Measurements from ENCODE around the gene ALLC.

The ALLC gene

DNA sequence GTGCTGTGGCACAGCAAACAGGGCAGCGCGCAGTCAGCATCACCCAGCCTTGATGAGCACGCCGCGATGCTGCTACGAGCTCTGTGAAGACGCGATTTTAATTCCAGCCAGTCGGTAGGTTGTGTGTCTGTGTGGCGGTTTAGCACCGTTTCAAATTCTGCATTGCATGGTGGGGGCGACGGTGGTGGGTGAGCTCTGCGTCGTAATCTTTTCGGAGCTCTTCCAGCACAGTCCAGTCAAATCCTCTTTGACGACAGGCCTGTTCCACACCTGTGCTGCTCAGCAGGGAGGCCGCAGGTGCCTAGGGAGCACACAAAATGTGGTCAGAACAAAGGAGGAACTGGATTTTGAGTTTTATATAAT lies 8.6 kb downstream of the ALLC start:
- Mint-ChIP-seq H3K27ac (no peak overlapping the region), H3K9me3 (no peaks in the 10 kb centered on the region), H3K4me3 (no peak overlapping the region), H3K4me1 (no peaks in the 10 kb centered on the region), H3K36me3 (ENCODE audit: low read depth) (no peaks in the 10 kb centered on the region), H3K27me3 (no peaks in the 10 kb centered on the region)
- no peak for DNase-seq
- no peak for ATAC-seq

GRCh38 chr2:3667151-3667631 lies 9.2 kb downstream of the ALLC start:
- no peak overlapping the region for H3K27ac Mint-ChIP-seq
- no peaks in the 10 kb centered on the region for H3K27me3 Mint-ChIP-seq
- H3K4me1 Mint-ChIP-seq, result no peaks in the 10 kb centered on the region
- H3K36me3 Mint-ChIP-seq (ENCODE audit: low read depth), result no peaks in the 10 kb centered on the region
- H3K9me3 Mint-ChIP-seq, result no peaks in the 10 kb centered on the region
- ATAC-seq (no peak), DNase-seq (no peak)
- no peak overlapping the region for H3K4me3 Mint-ChIP-seq

DNA sequence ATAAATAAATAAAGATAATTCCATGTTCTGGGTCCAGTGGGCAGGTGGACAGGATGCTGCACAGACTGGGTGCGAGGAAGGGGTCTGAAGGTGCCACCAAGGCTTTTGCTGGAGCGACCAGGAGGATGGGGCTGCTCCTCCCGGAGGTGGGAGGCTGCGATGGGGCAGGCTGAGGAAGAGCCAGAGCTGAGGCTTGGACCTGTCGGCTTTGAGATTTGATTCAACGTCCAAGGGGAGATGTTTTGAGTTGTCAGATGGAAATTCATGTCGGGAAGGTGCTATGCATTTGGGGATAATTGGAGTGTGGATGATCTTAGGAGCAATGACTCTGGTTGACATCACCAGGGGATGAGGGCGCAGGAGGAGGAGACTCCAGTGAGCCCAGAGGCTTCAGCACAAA lies 11.7 kb downstream of the ALLC start:
- Mint-ChIP-seq H3K4me1 (no peaks in the 10 kb centered on the region), H3K27me3 (no peaks in the 10 kb centered on the region), H3K36me3 (ENCODE audit: low read depth) (no peaks in the 10 kb centered on the region), H3K9me3 (no peaks in the 10 kb centered on the region), H3K27ac (no peak overlapping the region), H3K4me3 (no peak overlapping the region)
- DNase-seq (no peak), ATAC-seq (no peak)

- no peaks in the 10 kb centered on the region for H3K9me3 Mint-ChIP-seq
These were observed 12.4 kb downstream of the ALLC start for GRCh38 chr2:3670376-3670775.

DNA sequence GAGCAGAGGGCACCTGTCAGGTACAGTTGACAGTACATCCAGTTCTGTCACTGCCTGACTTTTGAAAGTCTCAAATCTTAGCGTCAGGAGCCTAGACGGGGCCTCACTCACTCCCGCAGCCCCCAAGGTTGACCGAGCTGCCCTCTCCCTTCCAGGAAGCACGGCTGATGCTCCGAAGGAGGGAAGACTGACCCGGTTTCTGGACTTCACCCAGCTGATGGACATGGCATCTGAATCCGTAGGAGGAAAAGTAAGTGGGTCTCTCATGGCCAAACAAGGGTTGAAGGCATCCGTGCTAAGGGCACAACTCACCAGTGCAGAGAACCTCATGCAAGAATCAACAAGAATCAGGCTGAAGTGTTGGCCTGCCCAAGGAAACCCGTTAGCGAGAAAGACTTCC lies 12.9 kb downstream of the ALLC start:
- Mint-ChIP-seq H3K4me3 (no peak overlapping the region), H3K9me3 (no peaks in the 10 kb centered on the region), H3K27me3 (no peaks in the 10 kb centered on the region), H3K36me3 (ENCODE audit: low read depth) (no peaks in the 10 kb centered on the region), H3K4me1 (no peaks in the 10 kb centered on the region), H3K27ac (no peak overlapping the region)
- DNase-seq (no peak), ATAC-seq (no peak)

More at GRCh38 chr2:3670376-3670775, 12.4 kb downstream of the ALLC start:
- no peak for ATAC-seq
- no peaks in the 10 kb centered on the region for H3K27me3 Mint-ChIP-seq
- H3K4me3 Mint-ChIP-seq, result no peak overlapping the region
- H3K27ac Mint-ChIP-seq, result no peak overlapping the region
- no peaks in the 10 kb centered on the region for H3K4me1 Mint-ChIP-seq
- H3K36me3 Mint-ChIP-seq (ENCODE audit: low read depth), result no peaks in the 10 kb centered on the region
- no peak for DNase-seq

DNA sequence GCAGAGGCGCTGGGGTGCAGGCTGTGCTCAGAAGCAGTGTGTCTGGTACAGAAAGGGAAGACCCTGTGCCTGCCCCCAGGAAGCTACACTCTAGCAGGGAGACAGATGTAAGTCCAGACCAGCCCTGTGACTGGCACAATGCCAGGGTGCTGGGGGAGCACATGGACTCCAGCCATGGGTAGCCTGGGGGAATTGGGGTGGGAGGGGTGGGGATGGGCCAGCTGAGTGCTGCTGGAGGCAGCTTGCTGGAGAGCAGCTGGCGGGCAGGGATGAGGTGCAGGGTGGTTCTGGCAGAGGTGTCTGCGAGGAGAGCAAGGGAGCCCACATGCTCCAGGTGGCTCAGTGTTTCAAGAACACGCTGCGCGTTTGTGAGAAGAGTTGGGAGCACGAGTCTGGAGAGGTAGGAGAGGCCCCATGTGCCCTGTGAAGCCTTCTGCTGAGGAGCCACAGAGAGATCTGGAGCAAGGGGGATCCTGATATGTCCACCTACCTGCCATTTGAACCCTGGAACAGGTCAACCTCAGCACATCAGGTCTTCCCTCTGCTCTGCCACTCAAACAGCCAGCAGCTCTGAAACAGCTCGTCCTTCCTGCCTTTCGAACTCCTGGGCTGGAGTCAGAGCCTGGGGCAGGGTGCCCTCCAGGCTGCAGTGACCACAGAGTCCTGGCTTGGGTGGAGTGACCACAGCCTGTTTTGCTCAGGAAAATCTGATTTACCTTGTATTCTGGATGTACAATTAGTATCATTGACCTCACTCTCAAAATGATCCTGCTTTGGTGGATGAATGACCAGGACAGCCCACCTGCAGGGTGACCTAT lies 15.1 kb downstream of the ALLC start:
- Mint-ChIP-seq H3K9me3 (no peaks in the 10 kb centered on the region), H3K4me3 (no peak overlapping the region), H3K4me1 (no peaks in the 10 kb centered on the region), H3K27ac (no peak overlapping the region), H3K27me3 (no peaks in the 10 kb centered on the region), H3K36me3 (ENCODE audit: low read depth) (no peaks in the 10 kb centered on the region)
- ATAC-seq (no peak), DNase-seq (no peak)

- Mint-ChIP-seq H3K27me3 (no peaks in the 10 kb centered on the region), H3K9me3 (no peaks in the 10 kb centered on the region), H3K27ac (no peak overlapping the region), H3K4me1 (no peaks in the 10 kb centered on the region), H3K4me3 (no peak overlapping the region), H3K36me3 (ENCODE audit: low read depth) (no peaks in the 10 kb centered on the region)
- DNase-seq (no peak), ATAC-seq (no peak)
These were observed 16.3 kb downstream of the ALLC start for GRCh38 chr2:3674066-3674845.

DNA sequence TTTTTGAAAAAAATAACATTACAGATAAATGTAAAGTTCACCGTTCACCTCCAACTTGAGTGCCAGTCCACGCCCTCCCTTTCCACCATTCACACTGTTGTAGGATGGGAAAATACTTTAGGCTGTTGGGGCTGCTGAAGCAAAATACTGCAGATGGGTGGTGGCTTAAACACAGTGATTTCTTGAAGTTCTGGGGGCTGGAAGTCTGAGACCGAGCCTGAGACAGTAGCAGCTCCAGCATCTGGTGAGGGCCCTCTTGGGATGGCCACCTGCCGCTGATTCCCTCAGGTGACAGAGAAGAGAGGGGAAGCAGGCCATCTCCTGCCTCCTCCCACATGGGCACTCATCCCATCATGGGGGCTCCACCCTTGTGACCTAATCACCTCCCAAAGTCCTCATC lies 17.7 kb downstream of the ALLC start:
- Mint-ChIP-seq H3K27me3 (no peaks in the 10 kb centered on the region), H3K36me3 (ENCODE audit: low read depth) (no peaks in the 10 kb centered on the region), H3K4me3 (no peak overlapping the region), H3K9me3 (no peaks in the 10 kb centered on the region), H3K4me1 (no peaks in the 10 kb centered on the region), H3K27ac (no peak overlapping the region)
- ATAC-seq (no peak), DNase-seq (no peak)

GRCh38 chr2:3677436-3677835 lies 19.4 kb downstream of the ALLC start:
- no peak overlapping the region for H3K27ac Mint-ChIP-seq
- no peak for ATAC-seq
- DNase-seq, result no peak
- no peaks in the 10 kb centered on the region for H3K4me1 Mint-ChIP-seq
- no peaks in the 10 kb centered on the region for H3K27me3 Mint-ChIP-seq
- no peaks in the 10 kb centered on the region for H3K36me3 Mint-ChIP-seq (ENCODE audit: low read depth)
- H3K9me3 Mint-ChIP-seq, result no peaks in the 10 kb centered on the region
- no peak overlapping the region for H3K4me3 Mint-ChIP-seq

- Mint-ChIP-seq H3K36me3 (ENCODE audit: low read depth) (no peaks in the 10 kb centered on the region), H3K27me3 (no peaks in the 10 kb centered on the region), H3K4me1 (no peaks in the 10 kb centered on the region), H3K4me3 (no peak overlapping the region), H3K9me3 (no peaks in the 10 kb centered on the region), H3K27ac (no peak overlapping the region)
- no peak for ATAC-seq
- no peak for DNase-seq
These were observed 20.2 kb downstream of the ALLC start for GRCh38 chr2:3678212-3678611.

- no peak overlapping the region for H3K4me3 Mint-ChIP-seq
- DNase-seq, result no peak
- no peak overlapping the region for H3K27ac Mint-ChIP-seq
- H3K9me3 Mint-ChIP-seq, result no peaks in the 10 kb centered on the region
- H3K4me1 Mint-ChIP-seq, result no peaks in the 10 kb centered on the region
- no peaks in the 10 kb centered on the region for H3K27me3 Mint-ChIP-seq
- no peaks in the 10 kb centered on the region for H3K36me3 Mint-ChIP-seq (ENCODE audit: low read depth)
- no peak for ATAC-seq
These were observed 21.2 kb downstream of the ALLC start for GRCh38 chr2:3679180-3679579.

DNA sequence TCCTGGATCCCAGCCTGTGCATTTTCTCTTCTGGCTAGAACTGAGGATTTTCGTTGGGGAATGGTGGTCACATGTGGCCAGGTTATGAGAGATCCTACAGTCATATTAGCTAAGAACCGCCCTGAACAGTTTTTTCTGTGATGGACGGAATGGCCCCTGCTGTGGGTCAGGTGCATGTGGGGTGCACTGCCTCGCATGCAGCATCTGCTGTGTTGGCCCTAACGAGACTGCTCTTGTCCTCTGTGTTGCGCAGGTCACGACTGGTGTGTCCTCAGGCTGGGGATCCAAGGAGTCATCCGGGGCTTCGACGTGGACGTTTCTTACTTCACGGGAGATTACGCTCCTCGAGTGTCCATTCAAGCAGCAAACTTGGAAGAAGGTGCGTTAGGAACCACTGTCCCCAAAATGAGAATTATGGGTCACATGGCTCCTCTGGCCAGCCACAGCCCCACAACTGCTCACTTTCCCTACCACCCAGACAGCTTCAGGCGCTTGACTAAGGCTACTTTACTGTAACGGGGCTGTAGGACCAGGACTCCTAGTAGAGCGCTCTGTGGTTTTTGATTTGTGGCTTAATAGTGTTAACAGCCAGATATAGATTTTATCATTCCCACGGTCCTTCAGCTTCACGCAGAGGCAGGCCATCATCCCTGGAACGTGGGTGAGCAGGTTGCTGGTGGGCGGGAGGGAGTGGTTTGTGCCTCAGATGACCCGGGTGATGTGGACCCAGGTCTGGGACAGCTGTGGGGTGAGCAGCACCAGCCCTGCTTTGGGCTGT lies 21.8 kb downstream of the ALLC start:
- H3K4me1 Mint-ChIP-seq, result no peaks in the 10 kb centered on the region
- H3K27ac Mint-ChIP-seq, result no peak overlapping the region
- H3K27me3 Mint-ChIP-seq, result no peaks in the 10 kb centered on the region
- H3K36me3 Mint-ChIP-seq (ENCODE audit: low read depth), result no peaks in the 10 kb centered on the region
- ATAC-seq (no peak), DNase-seq (no peak)
- H3K9me3 Mint-ChIP-seq, result no peaks in the 10 kb centered on the region
- H3K4me3 Mint-ChIP-seq, result no peak overlapping the region

DNA sequence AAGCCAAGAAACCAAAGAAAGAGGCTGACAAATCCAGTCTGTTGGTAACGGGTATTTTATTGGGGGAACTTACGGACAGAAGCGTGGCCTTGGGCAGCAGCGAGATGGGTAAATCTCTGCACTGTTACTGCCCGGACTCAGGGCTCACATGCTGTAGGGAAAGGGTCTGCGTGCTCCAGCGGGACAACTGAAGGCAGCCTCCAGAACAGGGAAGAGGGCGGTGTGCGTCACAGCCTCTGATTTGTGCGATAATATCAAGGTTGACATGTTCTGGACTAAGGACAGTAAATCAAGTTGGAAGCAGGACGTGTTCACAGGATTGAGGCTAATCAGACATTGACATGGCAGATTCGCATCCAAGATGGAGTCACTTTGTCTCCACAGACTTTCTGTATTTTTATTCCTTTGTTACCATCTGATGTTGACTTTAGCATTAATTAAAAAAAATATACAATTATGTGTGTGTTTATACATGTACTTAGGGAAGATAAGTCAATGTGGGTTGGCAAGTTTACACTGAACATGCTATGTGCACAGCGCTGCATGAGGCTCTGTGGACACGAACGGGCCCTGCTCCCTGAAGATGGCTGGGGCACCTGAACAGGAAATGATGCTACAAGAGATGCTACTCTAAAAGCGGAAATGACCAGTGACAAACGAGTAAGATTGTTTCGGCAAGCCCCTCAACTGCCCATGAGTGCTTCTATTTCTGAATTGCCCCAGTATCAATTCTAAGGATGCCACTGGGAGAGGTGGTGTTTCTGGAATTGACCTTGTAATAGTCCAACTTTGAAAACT lies 22.7 kb downstream of the ALLC start:
- Mint-ChIP-seq H3K36me3 (ENCODE audit: low read depth) (no peaks in the 10 kb centered on the region), H3K4me1 (no peaks in the 10 kb centered on the region), H3K4me3 (no peak overlapping the region), H3K27me3 (peaks cover 2% of the 10 kb centered on the region), H3K9me3 (no peaks in the 10 kb centered on the region), H3K27ac (no peak overlapping the region)
- DNase-seq (no peak), ATAC-seq (no peak)

- no peaks in the 10 kb centered on the region for H3K9me3 Mint-ChIP-seq
- no peaks in the 10 kb centered on the region for H3K4me1 Mint-ChIP-seq
- peaks cover 2% of the 10 kb centered on the region for H3K27me3 Mint-ChIP-seq
- ATAC-seq (no peak), DNase-seq (no peak)
- H3K4me3 Mint-ChIP-seq, result no peak overlapping the region
- H3K27ac Mint-ChIP-seq, result no peak overlapping the region
- no peaks in the 10 kb centered on the region for H3K36me3 Mint-ChIP-seq (ENCODE audit: low read depth)
These were observed 23.6 kb downstream of the ALLC start for GRCh38 chr2:3681625-3682024.
